BLaER1 treated with 17β-estradiol and CSF1 and Interleukin-3, amounts not matched to agents 10 nM and 100 nM (cell line): ENCODE measurements around the gene NRL.

Experiments
- H3K27ac ChIP-seq, 11 experiments: shearing (Covaris generic); formaldehyde crosslinking; 2 replicates each; pipeline ENCODE4 v1.8.1; 2022
- H3K27me3 ChIP-seq, 11 experiments: shearing (Covaris generic); formaldehyde crosslinking; 2 replicates each; pipeline ENCODE4 v1.8.1; 2022
- H3K36me3 ChIP-seq, 11 experiments: shearing (Covaris generic); formaldehyde crosslinking; 2 replicates each; pipeline ENCODE4 v1.8.1; 2022
- H3K4me1 ChIP-seq, 10 experiments: shearing (Covaris generic); formaldehyde crosslinking; 2 replicates each; pipeline ENCODE4 v1.8.1; 2022
- H3K4me2 ChIP-seq, 11 experiments: shearing (Covaris generic); formaldehyde crosslinking; 2 replicates each; pipeline ENCODE4 v1.8.1; 2022
- H3K4me3 ChIP-seq, 10 experiments: shearing (Covaris generic); formaldehyde crosslinking; 2 replicates each; pipeline ENCODE4 v1.8.1; 2022
- H3K9ac ChIP-seq, 11 experiments: shearing (Covaris generic); formaldehyde crosslinking; 2 replicates each; pipeline ENCODE4 v1.8.1; 2022
- H3K9me3 ChIP-seq, 11 experiments: shearing (Covaris generic); formaldehyde crosslinking; replicated peaks in 1 of 11; 2 replicates each; pipeline ENCODE4 v1.8.1; 2022
- H4K20me1 ChIP-seq, 11 experiments: shearing (Covaris generic); formaldehyde crosslinking; 2 replicates each; pipeline ENCODE4 v1.8.1; 2022
- Cebpa-rat ChIP-seq, 11 experiments: shearing (Covaris generic); IDR thresholded peaks; 2 replicates each; pipeline ENCODE4 v1.8.1; 2022

The NRL gene

GRCh38 chr14:24068711-24069410, 45.9 kb downstream of the NRL start:
- Histone ChIP-seq H4K20me1 (no peaks in the 10 kb centered on the region; a peak in 1 of 22 replicates), H3K27ac (no peak overlapping the region), H3K4me1 (peaks cover 0 to 32% (median 17%) of the 10 kb centered on the region in 10 experiments; a peak in 12 of 20 replicates), H3K4me2 (peak overlapping the region in 5 of 11 experiments; percentile 4 to 30 (median 12); a peak in 3 of 22 replicates), H3K36me3 (no peaks in the 10 kb centered on the region), H3K9me3 (no peaks in the 10 kb centered on the region), H3K27me3 (no peaks in the 10 kb centered on the region), H3K4me3 (no peak overlapping the region), H3K9ac (no peak overlapping the region)
- no peak for TF ChIP-seq Cebpa-rat (IDR thresholded peaks at IDR 0.05)

- H3K4me2 ChIP-seq, result peak overlapping the region in 1 of 11 experiments; percentile 16; a peak in 1 of 22 replicates
- H3K4me3 ChIP-seq, result no peak overlapping the region
- H3K9me3 ChIP-seq, result no peaks in the 10 kb centered on the region
- TF ChIP-seq Cebpa-rat (IDR thresholded peaks at IDR 0.05), result no peak
- peaks cover 0 to 26% (median 11%) of the 10 kb centered on the region in 10 experiments; a peak in 12 of 20 replicates for H3K4me1 ChIP-seq
- no peaks in the 10 kb centered on the region for H3K36me3 ChIP-seq
- no peaks in the 10 kb centered on the region for H3K27me3 ChIP-seq
- no peak overlapping the region for H3K27ac ChIP-seq
- no peak overlapping the region for H3K9ac ChIP-seq
- H4K20me1 ChIP-seq, result no peaks in the 10 kb centered on the region; a peak in 1 of 22 replicates
Measured at GRCh38 chr14:24067133-24068082, 47.3 kb downstream of the NRL start.

GRCh38 chr14:24066496-24067132, 48.1 kb downstream of the NRL start:
- Histone ChIP-seq H3K27me3 (no peaks in the 10 kb centered on the region), H3K27ac (no peak overlapping the region), H3K4me2 (no peak overlapping the region)

GRCh38 chr14:24065408-24065807, 49.3 kb downstream of the NRL start:
- no peaks in the 10 kb centered on the region for H3K9me3 ChIP-seq
- H4K20me1 ChIP-seq, result no peaks in the 10 kb centered on the region; a peak in 1 of 22 replicates
- H3K36me3 ChIP-seq, result no peaks in the 10 kb centered on the region
- no peaks in the 10 kb centered on the region for H3K27me3 ChIP-seq
- no peak overlapping the region for H3K27ac ChIP-seq
- no peak for TF ChIP-seq Cebpa-rat (IDR thresholded peaks at IDR 0.05)
- no peak overlapping the region for H3K9ac ChIP-seq
- no peak overlapping the region for H3K4me2 ChIP-seq
- H3K4me3 ChIP-seq, result no peak overlapping the region
- peaks cover 0 to 23% (median 8%) of the 10 kb centered on the region in 10 experiments; a peak in 11 of 20 replicates for H3K4me1 ChIP-seq

More at GRCh38 chr14:24066496-24067132, 48.1 kb downstream of the NRL start:
- Histone ChIP-seq H3K4me3 (no peak overlapping the region), H3K9ac (no peak overlapping the region), H3K9me3 (no peaks in the 10 kb centered on the region), H3K36me3 (no peaks in the 10 kb centered on the region), H3K4me1 (peaks cover 0 to 23% (median 10%) of the 10 kb centered on the region in 10 experiments; a peak in 11 of 20 replicates), H4K20me1 (no peaks in the 10 kb centered on the region; a peak in 1 of 22 replicates)
- no peak for TF ChIP-seq Cebpa-rat (IDR thresholded peaks at IDR 0.05)

GRCh38 chr14:24064856-24065255, 49.9 kb downstream of the NRL start:
- no peaks in the 10 kb centered on the region; a peak in 1 of 22 replicates for H4K20me1 ChIP-seq
- no peak overlapping the region for H3K4me3 ChIP-seq
- peaks cover 0 to 22% (median 7%) of the 10 kb centered on the region in 10 experiments; a peak in 11 of 20 replicates for H3K4me1 ChIP-seq
- H3K27ac ChIP-seq, result no peak overlapping the region
- no peak for TF ChIP-seq Cebpa-rat (IDR thresholded peaks at IDR 0.05)
- H3K27me3 ChIP-seq, result no peaks in the 10 kb centered on the region
- H3K9me3 ChIP-seq, result no peaks in the 10 kb centered on the region
- H3K4me2 ChIP-seq, result no peak overlapping the region
- no peak overlapping the region for H3K9ac ChIP-seq
- no peaks in the 10 kb centered on the region for H3K36me3 ChIP-seq

- Histone ChIP-seq H3K36me3 (no peaks in the 10 kb centered on the region), H4K20me1 (no peaks in the 10 kb centered on the region; a peak in 1 of 22 replicates), H3K9me3 (no peaks in the 10 kb centered on the region), H3K4me2 (peak overlapping the region in 1 of 11 experiments; percentile 10; a peak in 1 of 22 replicates), H3K27me3 (no peaks in the 10 kb centered on the region), H3K4me1 (peaks cover 0 to 18% (median 7%) of the 10 kb centered on the region in 10 experiments; a peak in 11 of 20 replicates), H3K4me3 (no peak overlapping the region), H3K9ac (no peak overlapping the region), H3K27ac (no peak overlapping the region)
- no peak for TF ChIP-seq Cebpa-rat (IDR thresholded peaks at IDR 0.05)
Measured at GRCh38 chr14:24064091-24064795, 50.5 kb downstream of the NRL start.

GRCh38 chr14:24063263-24063836, 51.4 kb downstream of the NRL start:
- Histone ChIP-seq H3K9me3 (no peaks in the 10 kb centered on the region), H3K27ac (no peak overlapping the region), H3K9ac (no peak overlapping the region), H3K27me3 (no peaks in the 10 kb centered on the region), H4K20me1 (peaks cover 0 to 7% (median 0%) of the 10 kb centered on the region in 11 experiments; a peak in 1 of 22 replicates), H3K4me2 (0 out of 22 replicates have a peak overlapping the region, but pooled peaks of 1 of the 11 experiments have one; percentile 10), H3K4me1 (peaks cover 0 to 10% (median 2%) of the 10 kb centered on the region in 10 experiments; a peak in 11 of 20 replicates), H3K4me3 (no peak overlapping the region), H3K36me3 (no peaks in the 10 kb centered on the region)
- TF ChIP-seq Cebpa-rat (IDR thresholded peaks at IDR 0.05), result no peak
